Keratinocyte (primary cell): ENCODE measurements around the gene USP10. TPM values are rescaled to one million over a fixed set of nuclear protein-coding genes. Genes with fewer than 3 reads are reported as not detected.

Experiments used
- DNase-seq: peaks from one replicate; pipeline ENCODE4 v3.0.0-alpha.2; 2011; ENCODE audit warnings: low read depth, missing footprints, low spot score
- FAIRE-seq: peaks from 2 replicates; lab custom pipeline; 2011; peaks lifted over from hg19 to GRCh38; lab: Jason Lieb, UNC
- H2AFZ ChIP-seq: 2 replicates; pipeline ENCODE4 v1.6.0; 2012; ENCODE audit warnings: low read length, control low read depth, inconsistent platforms; ENCODE audit not compliant: control insufficient read depth
- H3K27ac ChIP-seq: 2 replicates; pipeline ENCODE4 v1.5.1; 2011; ENCODE audit warnings: low read length; ENCODE audit not compliant: control insufficient read depth, insufficient read depth
- H3K27me3 ChIP-seq: 3 replicates; pipeline ENCODE4 v1.6.0; 2011; ENCODE audit warnings: low read length; ENCODE audit not compliant: control insufficient read depth, insufficient read depth; ENCODE audit errors: extremely low read depth
- H3K36me3 ChIP-seq, 2 experiments: 2 replicates in 1 of 2; 3 replicates in 1 of 2; pipeline ENCODE4 v1.5.1; 2011; ENCODE audit warnings: low read length in 2 of 2, mild to moderate bottlenecking in 1 of 2; ENCODE audit not compliant: control insufficient read depth in 2 of 2, insufficient read depth in 2 of 2; ENCODE audit errors: extremely low read depth in 1 of 2
- H3K4me1 ChIP-seq: 3 replicates; pipeline ENCODE4 v1.5.1; 2011; ENCODE audit warnings: low read length; ENCODE audit not compliant: control insufficient read depth, insufficient read depth; ENCODE audit errors: extremely low read depth
- H3K4me2 ChIP-seq: 3 replicates; pipeline ENCODE4 v1.6.0; 2011; ENCODE audit warnings: low read depth, low read length; ENCODE audit not compliant: control insufficient read depth, insufficient read depth; ENCODE audit errors: extremely low read depth
- H3K4me3 ChIP-seq, 3 experiments: fragments of 200-600 bp in 1 of 3; sonication (generic) in 1 of 3; 2 replicates in 2 of 3; 3 replicates in 1 of 3; pipeline ENCODE4 v1.5.1; 2011 to 2016; ENCODE audit warnings: low read length in 3 of 3, mild to moderate bottlenecking in 3 of 3, control low read depth in 2 of 3, inconsistent platforms in 1 of 3, low read depth in 1 of 3, mixed read lengths in 1 of 3, mixed run types in 1 of 3, moderate library complexity in 1 of 3; ENCODE audit not compliant: control insufficient read depth in 2 of 3, insufficient read depth in 2 of 3; ENCODE audit errors: extremely low read depth in 1 of 3
- H3K79me2 ChIP-seq: 2 replicates; pipeline ENCODE4 v1.6.0; 2012; ENCODE audit warnings: low read length; ENCODE audit not compliant: control insufficient read depth, insufficient read depth
- H3K9ac ChIP-seq: 3 replicates; pipeline ENCODE4 v1.6.0; 2011; ENCODE audit warnings: low read length; ENCODE audit not compliant: control insufficient read depth, insufficient read depth; ENCODE audit errors: extremely low read depth
- H3K9me1 ChIP-seq: 3 replicates; pipeline ENCODE4 v1.6.0; 2011; ENCODE audit warnings: low read length; ENCODE audit not compliant: control insufficient read depth, insufficient read depth; ENCODE audit errors: extremely low read depth
- H3K9me3 ChIP-seq: 2 replicates; pipeline ENCODE4 v1.5.1; 2012; ENCODE audit warnings: low read depth, low read length; ENCODE audit not compliant: control insufficient read depth
- H4K20me1 ChIP-seq: 3 replicates; pipeline ENCODE4 v1.6.0; 2011; ENCODE audit warnings: low read length; ENCODE audit not compliant: control insufficient read depth, insufficient read depth; ENCODE audit errors: extremely low read depth
- CTCF ChIP-seq, 3 experiments: IDR thresholded peaks in 1 of 3; conservative IDR thresholded peaks in 1 of 3; optimal IDR thresholded peaks in 1 of 3; 2 replicates in 2 of 3; 3 replicates in 1 of 3; pipeline versions ENCODE3 to v1.5.1; 2011; ENCODE audit warnings: low read length in 3 of 3, mild to moderate bottlenecking in 3 of 3, moderate library complexity in 2 of 3, control low read depth in 1 of 3, inconsistent platforms in 1 of 3; ENCODE audit not compliant: insufficient read depth in 2 of 3; ENCODE audit errors: extremely low read depth in 1 of 3
- EZH2 ChIP-seq: IDR thresholded peaks from one replicate; pipeline ENCODE4 v1.6.1; 2012; ENCODE audit warnings: inconsistent platforms, mild to moderate bottlenecking, low read length, moderate library complexity
- dilution Hi-C: fragments of 300-500 bp; cut with MboI; formaldehyde crosslinking; loops from one replicate; pipeline ENCODE4 v1.7.0; 2020; ENCODE audit warnings: low sequenced_read_pairs; ENCODE audit not compliant: extremely low pct_ligation_motif_present
- polyA plus RNA-seq, 5 experiments: library from polyadenylated mRNA; depleted of rRNA in 3 of 5; stranded (reverse) in 3 of 5; stranded (forward) in 1 of 5; unstranded in 1 of 5; fragments of >200 nt; gene quantifications; 1 replicate in 1 of 5; 2 replicates in 3 of 5; 3 replicates in 1 of 5; pipeline versions ENCODE4 v1.2.1 to v1.2.3, GENCODE V29; 2011 to 2012; ENCODE audit warnings: missing spikeins in 2 of 5, low read depth in 1 of 5, low replicate concordance in 1 of 5

USP10 gene
- polyA plus RNA-seq, 1 donor (not counting 4 experiments of a cell fraction or from before 2014, with no cell fraction given), result 92.0 TPM

- Histone ChIP-seq H3K36me3 (peaks cover 13 to 31% of the 10 kb centered on the region in 2 experiments), H3K27ac (no peak overlapping the region), H3K9me3 (no peaks in the 10 kb centered on the region), H3K4me2 (no peak overlapping the region), H3K27me3 (no peaks in the 10 kb centered on the region), H4K20me1 (peaks cover 23% of the 10 kb centered on the region), H3K79me2 (peaks cover 87% of the 10 kb centered on the region), H3K9ac (no peak overlapping the region), H3K4me3 (no peak overlapping the region), H2AFZ (no peak overlapping the region), H3K9me1 (no peaks in the 10 kb centered on the region), H3K4me1 (peaks cover 43% of the 10 kb centered on the region)
- FAIRE-seq, result no peak
- dilution Hi-C loops, result no loop called here
- DNase-seq, result no peak
- no peak for TF ChIP-seq CTCF (optimal IDR thresholded peaks at IDR 0.05 in 1 of 3, IDR thresholded peaks at IDR 0.05 in 1 of 3, conservative IDR thresholded peaks at IDR 0.05 in 1 of 3; ENCODE audit: extremely low read depth in 1 of 3, insufficient read depth in 2 of 3, low read length in 3 of 3)
Observed at GRCh38 chr16:84739349-84740124, 39.7 kb downstream of the USP10 start.

- FAIRE-seq, result no peak
- no peak overlapping the region for H3K9ac ChIP-seq
- no peaks in the 10 kb centered on the region for H3K27me3 ChIP-seq
- H3K9me1 ChIP-seq, result no peaks in the 10 kb centered on the region
- H3K4me2 ChIP-seq, result no peak overlapping the region
- H3K27ac ChIP-seq, result no peak overlapping the region
- H3K9me3 ChIP-seq, result no peaks in the 10 kb centered on the region
- H3K4me1 ChIP-seq, result peaks cover 32% of the 10 kb centered on the region
- H3K79me2 ChIP-seq, result peaks cover 87% of the 10 kb centered on the region
- dilution Hi-C loops, result no loop called here
- no peak for DNase-seq
- peaks cover 19 to 23% of the 10 kb centered on the region in 2 experiments for H3K36me3 ChIP-seq
- H3K4me3 ChIP-seq, result no peak overlapping the region
- no peak overlapping the region for H2AFZ ChIP-seq
- no peak for TF ChIP-seq EZH2
- TF ChIP-seq CTCF (optimal IDR thresholded peaks at IDR 0.05 in 1 of 3, IDR thresholded peaks at IDR 0.05 in 1 of 3, conservative IDR thresholded peaks at IDR 0.05 in 1 of 3; ENCODE audit: extremely low read depth in 1 of 3, insufficient read depth in 2 of 3, low read length in 3 of 3), result no peak
- H4K20me1 ChIP-seq, result peaks cover 23% of the 10 kb centered on the region
Observed at GRCh38 chr16:84740596-84741116, 40.9 kb downstream of the USP10 start.
